ENCODE measurements around the gene NR3C2.

The NR3C2 gene

GRCh38 chr4:148162519-148162918 is 279.7 kb downstream of the NR3C2 start:
- no peak for DNase-seq (ENCODE audit: low spot score)
- TF ChIP-seq, protein P1, sequence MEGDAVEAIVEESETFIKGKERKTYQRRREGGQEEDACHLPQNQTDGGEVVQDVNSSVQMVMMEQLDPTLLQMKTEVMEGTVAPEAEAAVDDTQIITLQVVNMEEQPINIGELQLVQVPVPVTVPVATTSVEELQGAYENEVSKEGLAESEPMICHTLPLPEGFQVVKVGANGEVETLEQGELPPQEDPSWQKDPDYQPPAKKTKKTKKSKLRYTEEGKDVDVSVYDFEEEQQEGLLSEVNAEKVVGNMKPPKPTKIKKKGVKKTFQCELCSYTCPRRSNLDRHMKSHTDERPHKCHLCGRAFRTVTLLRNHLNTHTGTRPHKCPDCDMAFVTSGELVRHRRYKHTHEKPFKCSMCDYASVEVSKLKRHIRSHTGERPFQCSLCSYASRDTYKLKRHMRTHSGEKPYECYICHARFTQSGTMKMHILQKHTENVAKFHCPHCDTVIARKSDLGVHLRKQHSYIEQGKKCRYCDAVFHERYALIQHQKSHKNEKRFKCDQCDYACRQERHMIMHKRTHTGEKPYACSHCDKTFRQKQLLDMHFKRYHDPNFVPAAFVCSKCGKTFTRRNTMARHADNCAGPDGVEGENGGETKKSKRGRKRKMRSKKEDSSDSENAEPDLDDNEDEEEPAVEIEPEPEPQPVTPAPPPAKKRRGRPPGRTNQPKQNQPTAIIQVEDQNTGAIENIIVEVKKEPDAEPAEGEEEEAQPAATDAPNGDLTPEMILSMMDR (IDR thresholded peaks at IDR 0.05; ENCODE audit: poor library complexity, severe bottlenecking) = no peak
- Histone ChIP-seq H3K9me3 (ENCODE audit: severe bottlenecking) (no peaks in the 10 kb centered on the region), H3K27ac (ENCODE audit: poor library complexity, severe bottlenecking) (peak overlapping the region; percentile 70), H3K4me3 (ENCODE audit: severe bottlenecking) (no peak overlapping the region), H3K4me1 (ENCODE audit: insufficient read depth, poor library complexity, severe bottlenecking) (peaks cover 27% of the 10 kb centered on the region), H3K27me3 (ENCODE audit: insufficient read depth, poor library complexity, severe bottlenecking) (no peaks in the 10 kb centered on the region), H3K36me3 (ENCODE audit: low read depth) (no peaks in the 10 kb centered on the region)
- ATAC-seq (ENCODE audit: low read depth) = peak; percentile 29; the same call in 1 of the 3 replicates

GRCh38 chr4:148161601-148162000 is 280.6 kb downstream of the NR3C2 start:
- TF ChIP-seq, protein P1 (IDR thresholded peaks at IDR 0.05; ENCODE audit: poor library complexity, severe bottlenecking) = no peak
- Histone ChIP-seq H3K4me1 (ENCODE audit: insufficient read depth, poor library complexity, severe bottlenecking) (peaks cover 27% of the 10 kb centered on the region), H3K9me3 (ENCODE audit: severe bottlenecking) (no peaks in the 10 kb centered on the region), H3K27ac (ENCODE audit: poor library complexity, severe bottlenecking) (peak overlapping the region; percentile 70), H3K4me3 (ENCODE audit: severe bottlenecking) (no peak overlapping the region), H3K36me3 (ENCODE audit: low read depth) (no peaks in the 10 kb centered on the region), H3K27me3 (ENCODE audit: insufficient read depth, poor library complexity, severe bottlenecking) (no peaks in the 10 kb centered on the region)
- no peak for ATAC-seq (ENCODE audit: low read depth)
- DNase-seq (ENCODE audit: low spot score) = no peak

GRCh38 chr4:148159793-148160192 is 282.4 kb downstream of the NR3C2 start:
- no peaks in the 10 kb centered on the region for H3K36me3 ChIP-seq (ENCODE audit: low read depth)
- TF ChIP-seq, protein P1 (IDR thresholded peaks at IDR 0.05; ENCODE audit: poor library complexity, severe bottlenecking) = no peak
- no peaks in the 10 kb centered on the region for H3K9me3 ChIP-seq (ENCODE audit: severe bottlenecking)
- DNase-seq (ENCODE audit: low spot score) (no peak), ATAC-seq (ENCODE audit: low read depth) (no peak)
- peaks cover 26% of the 10 kb centered on the region for H3K4me1 ChIP-seq (ENCODE audit: insufficient read depth, poor library complexity, severe bottlenecking)
- no peak overlapping the region for H3K4me3 ChIP-seq (ENCODE audit: severe bottlenecking)
- H3K27me3 ChIP-seq (ENCODE audit: insufficient read depth, poor library complexity, severe bottlenecking) = no peaks in the 10 kb centered on the region
- no peak overlapping the region for H3K27ac ChIP-seq (ENCODE audit: poor library complexity, severe bottlenecking)

DNA sequence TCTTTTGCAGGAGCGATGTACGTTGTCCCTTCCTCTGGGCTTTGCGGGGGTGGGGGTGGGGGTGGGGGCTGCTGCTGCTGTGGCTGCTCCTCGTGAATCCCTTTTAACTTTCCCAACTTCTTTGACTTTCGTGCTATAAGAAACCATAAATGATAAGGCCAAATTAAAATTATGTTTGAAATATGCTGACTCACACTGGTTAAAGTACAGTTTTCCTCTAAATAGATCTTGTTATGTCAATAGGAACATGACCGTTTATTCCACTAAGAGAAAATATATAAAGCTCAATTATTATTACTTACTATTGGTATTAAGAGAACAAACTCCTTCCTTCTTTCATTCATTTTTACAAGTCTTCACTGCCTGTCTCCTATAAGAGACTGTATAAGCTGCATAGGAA is 287.4 kb downstream of the NR3C2 start:
- ATAC-seq (ENCODE audit: low read depth) = no peak
- TF ChIP-seq, protein P1 (IDR thresholded peaks at IDR 0.05; ENCODE audit: poor library complexity, severe bottlenecking) = no peak
- Histone ChIP-seq H3K4me3 (ENCODE audit: severe bottlenecking) (no peak overlapping the region), H3K9me3 (ENCODE audit: severe bottlenecking) (no peaks in the 10 kb centered on the region), H3K27ac (ENCODE audit: poor library complexity, severe bottlenecking) (no peak overlapping the region), H3K36me3 (ENCODE audit: low read depth) (no peaks in the 10 kb centered on the region), H3K27me3 (ENCODE audit: insufficient read depth, poor library complexity, severe bottlenecking) (no peaks in the 10 kb centered on the region), H3K4me1 (ENCODE audit: insufficient read depth, poor library complexity, severe bottlenecking) (no peaks in the 10 kb centered on the region)
- DNase-seq (ENCODE audit: low spot score) = no peak

DNA sequence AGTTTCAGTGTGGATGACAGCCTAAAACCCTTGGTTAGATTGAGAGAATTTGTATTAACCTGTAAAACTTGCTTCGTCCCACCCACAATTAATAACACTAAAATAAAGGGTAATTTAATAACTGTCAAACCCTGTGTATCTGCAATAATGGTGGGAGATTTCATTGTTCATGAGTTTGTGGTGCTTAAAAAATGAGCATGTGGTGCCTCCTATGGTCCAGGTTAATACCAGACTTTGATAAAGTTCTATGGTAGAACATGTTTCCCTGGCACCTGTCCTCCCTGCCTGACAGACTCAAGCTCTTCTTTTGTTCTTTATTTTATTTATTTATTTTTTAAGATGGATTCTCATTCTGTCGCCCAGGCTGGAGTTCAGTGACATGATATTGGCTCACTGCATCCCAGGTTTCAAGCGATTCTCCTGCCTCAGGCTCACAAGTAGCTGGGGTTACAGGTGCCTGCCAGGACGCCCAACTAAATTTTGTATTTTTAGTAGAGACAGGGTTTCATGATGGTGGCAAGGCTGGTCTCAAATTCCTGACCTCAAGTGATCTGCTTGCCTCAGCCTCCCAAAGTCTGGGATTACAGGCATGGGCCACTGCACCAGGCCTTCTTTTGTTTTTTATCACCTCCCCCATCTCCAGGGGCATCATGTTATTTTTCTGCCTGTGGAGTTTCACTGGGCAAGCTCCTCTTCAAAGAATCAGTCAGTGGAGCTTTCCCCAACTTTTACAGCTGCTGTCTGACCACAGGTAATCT is 289.2 kb downstream of the NR3C2 start:
- Histone ChIP-seq H3K36me3 (ENCODE audit: low read depth) (no peaks in the 10 kb centered on the region), H3K27me3 (ENCODE audit: insufficient read depth, poor library complexity, severe bottlenecking) (no peaks in the 10 kb centered on the region), H3K9me3 (ENCODE audit: severe bottlenecking) (no peaks in the 10 kb centered on the region), H3K4me3 (ENCODE audit: severe bottlenecking) (no peak overlapping the region), H3K4me1 (ENCODE audit: insufficient read depth, poor library complexity, severe bottlenecking) (no peaks in the 10 kb centered on the region), H3K27ac (ENCODE audit: poor library complexity, severe bottlenecking) (no peak overlapping the region)
- TF ChIP-seq, protein P1 (IDR thresholded peaks at IDR 0.05; ENCODE audit: poor library complexity, severe bottlenecking) = no peak
- ATAC-seq (ENCODE audit: low read depth) (0 out of 3 replicates have a peak, but pooled peaks have one; percentile 29), DNase-seq (ENCODE audit: low spot score) (no peak)
